Measurements from ENCODE around the gene RPTN. TPM values are rescaled to one million over a fixed set of nuclear protein-coding genes. Genes with fewer than 3 reads are reported as not detected.

The RPTN gene
- total RNA-seq, 1 experiment from 2014 or later = not detected

DNA sequence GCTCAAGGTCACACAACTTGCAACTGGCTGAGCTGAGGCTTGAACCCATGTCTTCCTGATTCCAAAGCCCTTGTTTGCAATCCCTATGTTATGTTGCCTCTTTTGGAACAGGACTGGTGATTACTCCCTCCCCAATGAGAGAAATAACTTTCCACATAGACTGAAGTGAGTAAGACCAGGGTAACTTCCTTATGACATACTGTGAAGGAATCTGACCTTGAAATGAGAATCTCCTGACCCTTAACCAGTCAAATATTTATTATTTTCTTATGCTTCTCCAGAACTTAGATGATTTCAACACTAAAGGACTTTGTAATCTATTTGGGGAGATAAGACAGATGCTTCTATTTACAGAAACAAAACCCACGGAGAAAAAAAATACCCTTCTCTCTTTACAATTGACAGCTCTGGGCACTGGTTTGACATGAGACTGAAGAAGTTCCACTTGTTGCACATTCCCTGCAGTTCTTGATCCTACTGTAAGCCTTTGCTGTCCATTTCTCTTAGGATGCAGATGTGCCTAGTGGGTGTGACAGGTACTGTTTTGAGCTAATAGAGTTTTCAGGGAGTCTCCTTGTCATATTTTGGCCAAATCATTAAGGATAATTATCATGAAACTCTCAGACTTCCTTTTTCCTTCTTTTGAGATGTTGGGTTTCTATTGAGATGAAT lies 3.9 kb upstream of the RPTN start:
- no peak for DNase-seq
- Mint-ChIP-seq H3K4me3 (ENCODE audit: low read depth, unreplicated experiment) (no peak overlapping the region), H3K9me3 (ENCODE audit: low read depth, unreplicated experiment) (no peaks in the 10 kb centered on the region), H3K36me3 (ENCODE audit: insufficient read depth, unreplicated experiment) (no peaks in the 10 kb centered on the region), H3K4me1 (ENCODE audit: low read depth, unreplicated experiment) (peaks cover 25% of the 10 kb centered on the region), H3K27ac (ENCODE audit: unreplicated experiment) (no peak overlapping the region), H3K27me3 (ENCODE audit: unreplicated experiment) (peaks cover 29% of the 10 kb centered on the region)
- intact Hi-C loops (cut with micrococcal nuclease; ENCODE audit: unreplicated experiment) = no loop called here
- CTCF ChIA-PET = interaction anchor here (0.8 to 1.1 kb wide), 2 partner anchors 12 to 19 kb away, joined by 3 read pairs; no protein-coding TSS in a partner anchor
- TF ChIP-seq, protein P1, sequence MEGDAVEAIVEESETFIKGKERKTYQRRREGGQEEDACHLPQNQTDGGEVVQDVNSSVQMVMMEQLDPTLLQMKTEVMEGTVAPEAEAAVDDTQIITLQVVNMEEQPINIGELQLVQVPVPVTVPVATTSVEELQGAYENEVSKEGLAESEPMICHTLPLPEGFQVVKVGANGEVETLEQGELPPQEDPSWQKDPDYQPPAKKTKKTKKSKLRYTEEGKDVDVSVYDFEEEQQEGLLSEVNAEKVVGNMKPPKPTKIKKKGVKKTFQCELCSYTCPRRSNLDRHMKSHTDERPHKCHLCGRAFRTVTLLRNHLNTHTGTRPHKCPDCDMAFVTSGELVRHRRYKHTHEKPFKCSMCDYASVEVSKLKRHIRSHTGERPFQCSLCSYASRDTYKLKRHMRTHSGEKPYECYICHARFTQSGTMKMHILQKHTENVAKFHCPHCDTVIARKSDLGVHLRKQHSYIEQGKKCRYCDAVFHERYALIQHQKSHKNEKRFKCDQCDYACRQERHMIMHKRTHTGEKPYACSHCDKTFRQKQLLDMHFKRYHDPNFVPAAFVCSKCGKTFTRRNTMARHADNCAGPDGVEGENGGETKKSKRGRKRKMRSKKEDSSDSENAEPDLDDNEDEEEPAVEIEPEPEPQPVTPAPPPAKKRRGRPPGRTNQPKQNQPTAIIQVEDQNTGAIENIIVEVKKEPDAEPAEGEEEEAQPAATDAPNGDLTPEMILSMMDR (IDR thresholded peaks at IDR 0.05; ENCODE audit: unreplicated experiment) = no peak
- BruUV-seq (replicated peaks) = no TSS peak

DNA sequence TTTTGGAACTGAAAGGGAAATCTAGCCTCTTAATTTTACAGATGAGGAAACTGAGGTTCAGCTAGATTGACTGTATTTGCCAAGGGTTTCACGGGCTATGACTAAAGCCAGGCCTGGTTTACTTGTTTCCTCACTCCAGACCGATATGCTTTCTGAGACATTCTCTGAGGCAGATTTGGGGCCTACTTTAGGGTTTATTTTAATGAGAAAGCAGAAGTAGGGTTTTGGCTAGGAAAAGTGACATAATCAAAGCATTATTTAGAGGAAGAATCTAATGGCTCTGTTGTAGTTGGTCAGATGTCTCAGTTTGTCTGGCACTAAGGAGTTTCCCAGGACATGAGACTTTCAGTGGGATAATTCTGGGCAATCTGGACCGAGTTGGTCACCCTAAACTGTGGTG lies 1.5 kb upstream of the RPTN start:
- CTCF ChIA-PET = interaction anchor here (0.5 kb wide), 1 partner anchor 1365 kb away, joined by 3 read pairs; no protein-coding TSS in a partner anchor
- TF ChIP-seq, protein P1 (IDR thresholded peaks at IDR 0.05; ENCODE audit: unreplicated experiment) = no peak
- no peak overlapping the region for H3K27ac Mint-ChIP-seq (ENCODE audit: unreplicated experiment)
- DNase-seq = no peak
- H3K9me3 Mint-ChIP-seq (ENCODE audit: low read depth, unreplicated experiment) = no peaks in the 10 kb centered on the region
- no peaks in the 10 kb centered on the region for H3K36me3 Mint-ChIP-seq (ENCODE audit: insufficient read depth, unreplicated experiment)
- intact Hi-C loops (cut with micrococcal nuclease; ENCODE audit: unreplicated experiment) = no loop called here
- no TSS peak for BruUV-seq (replicated peaks)
- peaks cover 2% of the 10 kb centered on the region for H3K4me1 Mint-ChIP-seq (ENCODE audit: low read depth, unreplicated experiment)
- H3K27me3 Mint-ChIP-seq (ENCODE audit: unreplicated experiment) = peaks cover 26% of the 10 kb centered on the region
- no peak overlapping the region for H3K4me3 Mint-ChIP-seq (ENCODE audit: low read depth, unreplicated experiment)

DNA sequence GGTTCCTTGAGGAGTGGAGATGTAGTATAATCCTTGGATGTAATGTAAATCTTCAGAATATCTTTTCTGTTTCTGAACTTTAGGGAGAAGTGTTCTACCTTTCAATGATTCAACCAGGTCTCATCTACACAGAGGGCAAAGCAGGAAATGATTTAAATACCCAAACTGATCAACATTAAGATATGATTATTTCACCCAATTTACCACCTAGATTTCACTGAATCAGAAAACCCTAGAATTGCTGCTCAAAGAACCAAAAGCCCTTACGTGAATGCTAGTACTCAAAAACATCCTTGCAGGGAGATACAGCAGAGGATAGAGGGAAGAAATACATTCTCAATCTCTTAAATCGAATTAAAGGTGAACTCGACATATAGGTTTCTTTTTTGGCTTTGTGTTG lies 5.0 kb downstream of the RPTN start:
- TF ChIP-seq, protein P1 (IDR thresholded peaks at IDR 0.05; ENCODE audit: unreplicated experiment) = no peak
- Mint-ChIP-seq H3K27ac (ENCODE audit: unreplicated experiment) (no peak overlapping the region), H3K4me3 (ENCODE audit: low read depth, unreplicated experiment) (no peak overlapping the region), H3K9me3 (ENCODE audit: low read depth, unreplicated experiment) (peaks cover 6% of the 10 kb centered on the region), H3K27me3 (ENCODE audit: unreplicated experiment) (peaks cover 72% of the 10 kb centered on the region), H3K36me3 (ENCODE audit: insufficient read depth, unreplicated experiment) (no peaks in the 10 kb centered on the region), H3K4me1 (ENCODE audit: low read depth, unreplicated experiment) (no peaks in the 10 kb centered on the region)
- no peak for DNase-seq
- no TSS peak for BruUV-seq (replicated peaks)
- intact Hi-C loops (cut with micrococcal nuclease; ENCODE audit: unreplicated experiment) = no loop called here
- CTCF ChIA-PET = no interaction called here

DNA sequence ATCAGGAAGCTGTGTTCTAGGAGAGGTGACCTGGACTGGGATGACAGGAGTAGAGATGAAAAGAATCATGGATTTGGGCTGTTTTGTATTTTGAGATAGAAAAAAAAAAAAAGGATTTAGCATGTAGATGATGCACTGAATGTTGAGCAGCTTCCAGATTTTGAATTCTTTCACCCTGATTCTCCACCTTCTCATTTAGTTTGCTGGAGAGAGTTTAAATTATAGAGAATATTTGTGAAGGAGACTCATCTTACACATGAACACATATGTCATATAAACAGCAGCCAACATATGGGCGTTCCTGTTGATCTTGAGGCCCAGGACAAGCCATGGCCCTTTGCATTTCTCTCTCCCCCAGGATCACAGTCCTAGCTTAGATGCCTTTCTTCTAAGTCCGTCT lies 7.4 kb downstream of the RPTN start:
- Mint-ChIP-seq H3K27ac (ENCODE audit: unreplicated experiment) (no peak overlapping the region), H3K27me3 (ENCODE audit: unreplicated experiment) (peaks cover 73% of the 10 kb centered on the region), H3K4me3 (ENCODE audit: low read depth, unreplicated experiment) (no peak overlapping the region), H3K9me3 (ENCODE audit: low read depth, unreplicated experiment) (peaks cover 14% of the 10 kb centered on the region), H3K4me1 (ENCODE audit: low read depth, unreplicated experiment) (no peaks in the 10 kb centered on the region), H3K36me3 (ENCODE audit: insufficient read depth, unreplicated experiment) (no peaks in the 10 kb centered on the region)
- CTCF ChIA-PET = interaction anchor here (0.5 to 0.6 kb wide), 2 partner anchors 316 to 667 kb away, joined by 3 to 4 read pairs; no protein-coding TSS in a partner anchor
- no TSS peak for BruUV-seq (replicated peaks)
- no peak for DNase-seq
- intact Hi-C loops (cut with micrococcal nuclease; ENCODE audit: unreplicated experiment) = no loop called here
- TF ChIP-seq, protein P1 (IDR thresholded peaks at IDR 0.05; ENCODE audit: unreplicated experiment) = no peak
